HEK293 (cell line): ENCODE data around the gene ADNP.

Source experiments
- BCL11B ChIP-seq: fragments of 450-650 bp; formaldehyde crosslinking; IDR thresholded peaks from 2 replicates; pipeline ENCODE4 v1.5.1; 2016; ENCODE audit warnings: low read depth, missing biosample characterization, missing genetic modification characterization
- BCL6B ChIP-seq: fragments of 450-650 bp; formaldehyde crosslinking; IDR thresholded peaks from 2 replicates; pipeline ENCODE4 v1.5.1; 2017; ENCODE audit warnings: missing biosample characterization, missing genetic modification characterization
- EGR2 ChIP-seq: fragments of 450-650 bp; formaldehyde crosslinking; IDR thresholded peaks from 2 replicates; pipeline ENCODE4 v1.5.1; 2016; ENCODE audit warnings: low read depth, missing biosample characterization, missing genetic modification characterization
- PRDM2 ChIP-seq: fragments of 450-650 bp; formaldehyde crosslinking; IDR thresholded peaks from 2 replicates; pipeline ENCODE4 v1.5.1; 2016; ENCODE audit warnings: missing biosample characterization, missing genetic modification characterization, borderline replicate concordance
- REPIN1 ChIP-seq: fragments of 450-650 bp; formaldehyde crosslinking; IDR thresholded peaks from 2 replicates; pipeline ENCODE4 v1.5.1; 2017; ENCODE audit warnings: missing biosample characterization, missing genetic modification characterization, low read depth
- SP3 ChIP-seq: fragments of 450-650 bp; formaldehyde crosslinking; IDR thresholded peaks from 2 replicates; pipeline ENCODE4 v1.5.1; 2016; ENCODE audit warnings: missing biosample characterization, missing genetic modification characterization
- ZNF146 ChIP-seq: fragments of 450-650 bp; formaldehyde crosslinking; IDR thresholded peaks from 2 replicates; pipeline ENCODE4 v1.5.1; 2016; ENCODE audit warnings: missing biosample characterization, missing genetic modification characterization
- ZNF148 ChIP-seq: fragments of 450-650 bp; formaldehyde crosslinking; IDR thresholded peaks from 2 replicates; pipeline ENCODE4 v1.5.0; 2017; ENCODE audit warnings: missing biosample characterization, missing genetic modification characterization, borderline replicate concordance
- ZNF18 ChIP-seq: fragments of 450-650 bp; formaldehyde crosslinking; IDR thresholded peaks from 2 replicates; pipeline ENCODE4 v1.5.1; 2016; ENCODE audit warnings: missing biosample characterization, missing genetic modification characterization
- ZNF2 ChIP-seq: fragments of 450-650 bp; formaldehyde crosslinking; IDR thresholded peaks from 2 replicates; pipeline ENCODE4 v1.5.1; 2016; ENCODE audit warnings: missing biosample characterization, missing genetic modification characterization
- ZNF274 ChIP-seq, 2 experiments: fragments of 200-500 bp in 1 of 2; fragments of 450-650 bp in 1 of 2; sonication (Bioruptor generic) in 1 of 2; formaldehyde crosslinking in 1 of 2; IDR thresholded peaks; 2 replicates each; pipeline versions ENCODE4 v1.5.1 to v1.6.1; 2014 to 2016; ENCODE audit warnings: borderline replicate concordance in 1 of 2, inconsistent platforms in 1 of 2, low read length in 1 of 2, missing biosample characterization in 1 of 2, missing genetic modification characterization in 1 of 2
- ZNF280C ChIP-seq: fragments of 450-650 bp; formaldehyde crosslinking; IDR thresholded peaks from 2 replicates; pipeline ENCODE4 v1.5.1; 2016; ENCODE audit warnings: missing biosample characterization, missing genetic modification characterization
- ZNF449 ChIP-seq: fragments of 450-650 bp; formaldehyde crosslinking; IDR thresholded peaks from 2 replicates; pipeline ENCODE4 v1.5.1; 2017; ENCODE audit warnings: missing biosample characterization, mild to moderate bottlenecking, missing genetic modification characterization, moderate library complexity
- ZNF488 ChIP-seq: fragments of 450-650 bp; formaldehyde crosslinking; IDR thresholded peaks from 2 replicates; pipeline ENCODE4 v1.5.1; 2016; ENCODE audit warnings: missing biosample characterization, missing genetic modification characterization
- ZNF510 ChIP-seq: fragments of 450-650 bp; formaldehyde crosslinking; IDR thresholded peaks from 2 replicates; pipeline ENCODE4 v1.5.1; 2018; ENCODE audit warnings: mild to moderate bottlenecking, missing genetic modification characterization, missing biosample characterization; ENCODE audit not compliant: insufficient replicate concordance
- ZNF558 ChIP-seq: fragments of 450-650 bp; formaldehyde crosslinking; IDR thresholded peaks from 2 replicates; pipeline ENCODE4 v1.5.1; 2016; ENCODE audit warnings: missing biosample characterization, missing genetic modification characterization
- ZNF596 ChIP-seq: fragments of 450-650 bp; IDR thresholded peaks from 2 replicates; pipeline ENCODE4 v1.5.0; 2018; ENCODE audit warnings: missing biosample characterization, mild to moderate bottlenecking, missing genetic modification characterization, moderate library complexity
- ZNF626 ChIP-seq: fragments of 450-650 bp; sonication (Bioruptor Pico); formaldehyde crosslinking; IDR thresholded peaks from 2 replicates; pipeline ENCODE4 v1.5.1; 2018; ENCODE audit warnings: missing biosample characterization, missing genetic modification characterization, inconsistent platforms
- ZNF664 ChIP-seq: fragments of 450-650 bp; formaldehyde crosslinking; IDR thresholded peaks from 2 replicates; pipeline ENCODE4 v1.5.1; 2016; ENCODE audit warnings: missing biosample characterization, missing genetic modification characterization
- ZNF677 ChIP-seq: fragments of 450-650 bp; IDR thresholded peaks from 2 replicates; pipeline ENCODE4 v1.5.0; 2018; ENCODE audit warnings: missing biosample characterization, mild to moderate bottlenecking, missing genetic modification characterization, moderate library complexity
- ZSCAN23 ChIP-seq: fragments of 450-650 bp; formaldehyde crosslinking; IDR thresholded peaks from 2 replicates; pipeline ENCODE4 v1.5.1; 2016; ENCODE audit warnings: missing biosample characterization, missing genetic modification characterization

The ADNP gene

GRCh38 chr20:50929299-50930138 is 1.7 kb downstream of the ADNP start (continued):
- TF ChIP-seq ZNF664 (tag by site-specific recombination) (0 out of 2 replicates have a peak, but pooled peaks have one; percentile 19), ZNF626 (tag by site-specific recombination) (no peak), ZNF488 (tag by site-specific recombination) (no peak), ZNF146 (no peak), ZNF274 (IDR thresholded peaks at IDR 0.05; ENCODE audit: low read length) (no peak), ZNF274 (tag by site-specific recombination; IDR thresholded peaks at IDR 0.05; ENCODE audit: borderline replicate concordance) (no peak), ZNF510 (no peak), BCL6B (tag by site-specific recombination) (no peak), PRDM2 (no peak), SP3 (peak; percentile 31; the same call in 1 of the 2 replicates), ZNF449 (no peak; the same call in 1 of the 2 replicates), ZNF280C (tag by site-specific recombination) (no peak), ZNF677 (tag by site-specific recombination) (no peak), ZNF18 (tag by site-specific recombination) (peak; percentile 12; the same call in 1 of the 2 replicates), ZNF148 (no peak), REPIN1 (tag by site-specific recombination) (no peak), EGR2 (no peak), ZNF596 (no peak), ZNF558 (tag by site-specific recombination) (peak; percentile 55; the same call in 1 of the 2 replicates), ZNF2 (tag by site-specific recombination) (peak; percentile 95), ZSCAN23 (tag by site-specific recombination) (no peak), BCL11B (no peak)
